ENCODE results near the gene FNDC7. TPM values are rescaled to one million over a fixed set of nuclear protein-coding genes. Genes with fewer than 3 reads are reported as not detected.
"Not testable (repeated sequence)": the region's sequence is repeated elsewhere in the genome, so short reads cannot be mapped to it uniquely, and the experiment has no call there.

Gene FNDC7
- total and polyA plus RNA-seq, 9 of the 15 experiments (the other 6 are each of a cell fraction or from before 2014, with no cell fraction given) = not detected

DNA sequence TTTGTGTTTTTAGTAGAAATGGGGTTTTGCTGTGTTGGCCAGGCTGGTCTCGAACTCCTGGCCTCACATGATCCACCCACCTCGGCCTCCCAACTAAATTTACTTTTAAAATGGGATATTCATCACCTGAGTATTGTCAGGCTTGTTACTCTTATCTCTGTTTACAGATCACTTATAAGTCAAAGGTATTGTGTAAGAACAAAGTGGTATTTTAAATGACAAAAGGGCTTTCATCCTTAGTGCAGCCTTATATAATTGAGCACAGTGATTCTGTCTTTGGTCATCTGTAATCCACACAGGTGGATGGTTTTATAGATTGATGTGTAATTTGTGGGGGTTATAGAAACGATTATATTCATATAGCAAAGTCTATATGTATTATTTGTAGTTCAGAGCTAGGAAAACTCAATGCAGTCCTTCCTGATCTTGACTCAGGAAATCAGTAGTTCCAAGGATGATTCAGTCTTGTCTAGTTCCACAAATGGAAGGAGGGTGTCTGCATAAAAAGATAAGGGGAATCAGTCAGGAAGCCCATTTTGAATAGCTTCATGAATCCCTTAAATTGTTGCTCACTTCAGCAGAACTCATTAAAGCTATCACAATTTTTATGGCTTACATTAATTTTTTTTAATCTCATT is 68.3 kb downstream of the FNDC7 start (continued):
- no peak for TF ChIP-seq ILK (tag; IDR thresholded peaks at IDR 0.05; ENCODE audit: borderline replicate concordance, low read depth)
- TF ChIP-seq, protein P1, sequence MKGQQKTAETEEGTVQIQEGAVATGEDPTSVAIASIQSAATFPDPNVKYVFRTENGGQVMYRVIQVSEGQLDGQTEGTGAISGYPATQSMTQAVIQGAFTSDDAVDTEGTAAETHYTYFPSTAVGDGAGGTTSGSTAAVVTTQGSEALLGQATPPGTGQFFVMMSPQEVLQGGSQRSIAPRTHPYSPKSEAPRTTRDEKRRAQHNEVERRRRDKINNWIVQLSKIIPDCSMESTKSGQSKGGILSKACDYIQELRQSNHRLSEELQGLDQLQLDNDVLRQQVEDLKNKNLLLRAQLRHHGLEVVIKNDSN (CRISPR knock-in tag; IDR thresholded peaks at IDR 0.05) = no peak

DNA sequence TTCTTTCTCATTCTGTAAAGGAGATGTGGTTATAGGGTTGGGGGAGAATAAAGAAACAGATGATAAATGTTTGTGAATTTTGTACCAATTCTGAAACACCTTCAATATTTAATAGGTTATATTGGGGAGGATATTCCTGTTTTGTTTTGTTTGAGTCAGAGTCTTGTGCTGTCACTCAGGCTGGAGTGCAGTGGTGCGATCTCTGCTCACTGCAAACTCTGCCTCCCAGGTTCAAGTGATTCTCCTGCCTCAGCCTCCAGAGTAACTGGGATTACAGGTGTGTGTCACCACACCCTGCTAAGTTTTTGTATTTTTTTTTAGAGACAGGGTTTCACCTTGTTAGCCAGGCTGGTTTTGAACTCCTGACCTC is 68.9 kb downstream of the FNDC7 start:
- FAIRE-seq; BruUV-seq (replicated peaks); in situ Hi-C loops (cut with MboI); H3K4me2 ChIP-seq (ENCODE audit: insufficient read depth, low read length); H3K79me2 ChIP-seq (ENCODE audit: control insufficient read depth, insufficient read depth, low read length); H3K9me1 ChIP-seq (ENCODE audit: control insufficient read depth, insufficient read depth, low read length); DNase-seq (ENCODE audit: extremely low read depth in 1 of 4, low spot score in 3 of 4); H3K4me3 ChIP-seq; intact Hi-C loops (cut with micrococcal nuclease); H3K27me3 ChIP-seq (ENCODE audit: control insufficient read depth in 2 of 2, insufficient read depth in 2 of 2, low read length in 2 of 2); CTCF ChIA-PET (ENCODE audit: low intra/inter-chr PET ratio); H3K9ac ChIP-seq (ENCODE audit: insufficient read depth in 1 of 2, low read depth in 2 of 2, low read length in 2 of 2); H2AFZ ChIP-seq (ENCODE audit: low read depth, low read length); H4K20me1 ChIP-seq (replicated peaks; ENCODE audit: control insufficient read depth, insufficient read depth, low read length): not testable (repeated sequence)
- peaks cover 3 to 11% of the 10 kb centered on the region in 2 experiments; a peak in 3 of 5 replicates for H3K4me1 ChIP-seq (replicated peaks in 1 of 2; ENCODE audit: control insufficient read depth in 2 of 2, insufficient read depth in 2 of 2, low read length in 2 of 2)
- ATAC-seq = peak; percentile 70
- POLR2A ChIA-PET = interaction anchor here (0.9 to 1.0 kb wide), 4 partner anchors 12 to 45 kb away, joined by 3 read pairs; no protein-coding TSS in a partner anchor
- peaks cover 70% of the 10 kb centered on the region for H3K36me3 ChIP-seq (ENCODE audit: control insufficient read depth, insufficient read depth, low read length)
- peak overlapping the region; percentile 59; the same call in 2 of the 3 replicates for H3K27ac ChIP-seq (ENCODE audit: extremely low read depth, low read depth, low read length)
- TF ChIP-seq ATF7 (IDR thresholded peaks at IDR 0.05) = 0 out of 2 replicates have a peak, but pooled peaks have one; percentile 5
- TF ChIP-seq FOSL1 (tag; conservative IDR thresholded peaks at IDR 0.05) = peak; percentile 27; the same call in 1 of the 2 replicates
- TF ChIP-seq SMARCC2 (IDR thresholded peaks at IDR 0.05; ENCODE audit: low read depth) = 0 out of 2 replicates have a peak, but pooled peaks have one; percentile 9
- peak in 1 of 2 experiments; percentile 10; a peak in 1 of 3 replicates for TF ChIP-seq CBX3 (IDR thresholded peaks at IDR 0.05; ENCODE audit: borderline replicate concordance in 1 of 2, low read length in 2 of 2)
- TF ChIP-seq, protein P2, sequence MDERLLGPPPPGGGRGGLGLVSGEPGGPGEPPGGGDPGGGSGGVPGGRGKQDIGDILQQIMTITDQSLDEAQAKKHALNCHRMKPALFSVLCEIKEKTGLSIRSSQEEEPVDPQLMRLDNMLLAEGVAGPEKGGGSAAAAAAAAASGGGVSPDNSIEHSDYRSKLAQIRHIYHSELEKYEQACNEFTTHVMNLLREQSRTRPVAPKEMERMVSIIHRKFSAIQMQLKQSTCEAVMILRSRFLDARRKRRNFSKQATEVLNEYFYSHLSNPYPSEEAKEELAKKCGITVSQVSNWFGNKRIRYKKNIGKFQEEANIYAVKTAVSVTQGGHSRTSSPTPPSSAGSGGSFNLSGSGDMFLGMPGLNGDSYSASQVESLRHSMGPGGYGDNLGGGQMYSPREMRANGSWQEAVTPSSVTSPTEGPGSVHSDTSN (CRISPR knock-in tag; IDR thresholded peaks at IDR 0.05; ENCODE audit: low read depth) = peak; percentile 32; the same call in 1 of the 2 replicates
- TF ChIP-seq, protein P2 (tag; conservative IDR thresholded peaks at IDR 0.05; ENCODE audit: low read depth) = not testable (repeated sequence)
- TF ChIP-seq DPF2 (IDR thresholded peaks at IDR 0.05) = peak; percentile 2; the same call in 1 of the 2 replicates
- TF ChIP-seq MEIS2 (IDR thresholded peaks at IDR 0.05; ENCODE audit: partially characterized antibody) = peak; percentile 0
- 0 out of 2 replicates have a peak, but pooled peaks have one; percentile 16 for TF ChIP-seq CC2D1A (IDR thresholded peaks at IDR 0.05)
- TF ChIP-seq, protein P3, sequence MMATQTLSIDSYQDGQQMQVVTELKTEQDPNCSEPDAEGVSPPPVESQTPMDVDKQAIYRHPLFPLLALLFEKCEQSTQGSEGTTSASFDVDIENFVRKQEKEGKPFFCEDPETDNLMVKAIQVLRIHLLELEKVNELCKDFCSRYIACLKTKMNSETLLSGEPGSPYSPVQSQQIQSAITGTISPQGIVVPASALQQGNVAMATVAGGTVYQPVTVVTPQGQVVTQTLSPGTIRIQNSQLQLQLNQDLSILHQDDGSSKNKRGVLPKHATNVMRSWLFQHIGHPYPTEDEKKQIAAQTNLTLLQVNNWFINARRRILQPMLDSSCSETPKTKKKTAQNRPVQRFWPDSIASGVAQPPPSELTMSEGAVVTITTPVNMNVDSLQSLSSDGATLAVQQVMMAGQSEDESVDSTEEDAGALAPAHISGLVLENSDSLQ (IDR thresholded peaks at IDR 0.05) = peak; percentile 90
- WGBS (ENCODE audit: insufficient coverage, low coverage, missing lambda C conversion rate) = 27% methylated on average over 1 of the region's 1 CpG
- H3K9me3 ChIP-seq (replicated peaks; ENCODE audit: control insufficient read depth, insufficient read depth, low read depth, low read length) = peaks cover 24% of the 10 kb centered on the region
